ENCODE results near the gene MTHFSD.

MTHFSD gene

DNA sequence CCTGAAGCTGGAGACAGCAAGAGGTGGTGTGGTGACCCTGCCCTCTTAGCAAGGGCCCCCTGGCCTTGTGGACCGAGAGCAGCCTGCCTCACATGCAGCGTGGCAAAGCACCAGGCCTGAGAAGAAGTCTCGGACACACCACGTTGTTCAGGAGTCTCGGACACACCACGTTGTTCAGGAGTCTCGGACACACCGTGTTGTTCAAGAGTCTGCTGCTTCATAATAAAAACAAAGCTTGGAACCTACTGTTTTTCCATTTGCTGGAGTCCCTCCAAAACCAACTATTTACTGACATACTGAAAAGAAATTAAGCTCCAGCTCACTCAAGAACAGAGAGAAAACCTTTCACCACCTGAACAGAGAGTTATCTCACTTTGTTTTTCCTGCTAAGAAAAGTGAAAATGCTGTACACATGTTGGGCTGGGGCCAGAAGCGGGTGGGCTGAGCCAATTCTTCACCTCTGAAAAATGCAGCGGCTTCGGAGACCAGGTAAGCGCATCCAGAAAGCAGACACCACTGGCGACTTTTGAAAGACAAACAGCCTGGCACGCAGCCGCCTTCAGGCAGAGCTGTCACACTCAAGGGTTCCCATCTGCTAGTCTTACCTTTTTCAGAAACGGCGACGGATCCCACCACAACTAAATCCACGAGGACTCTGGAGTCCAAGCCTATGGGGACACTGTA, 8.9 kb downstream of the MTHFSD start:
- TF ChIP-seq CREB1 (IDR thresholded peaks at IDR 0.05; ENCODE audit: low read depth) (no peak), TCF12 (IDR thresholded peaks at IDR 0.05; ENCODE audit: low read depth) (no peak), TAF1 (IDR thresholded peaks at IDR 0.05; ENCODE audit: low read depth) (no peak), TEAD4 (IDR thresholded peaks at IDR 0.05) (no peak), YY1 (IDR thresholded peaks at IDR 0.05; ENCODE audit: low read depth) (no peak), NFIC (IDR thresholded peaks at IDR 0.05) (no peak), EP300 (IDR thresholded peaks at IDR 0.05; ENCODE audit: borderline replicate concordance) (no peak), ZBTB7A (IDR thresholded peaks at IDR 0.05; ENCODE audit: low read depth) (no peak), CEBPB (IDR thresholded peaks at IDR 0.05) (no peak)
- TF ChIP-seq, protein P1, sequence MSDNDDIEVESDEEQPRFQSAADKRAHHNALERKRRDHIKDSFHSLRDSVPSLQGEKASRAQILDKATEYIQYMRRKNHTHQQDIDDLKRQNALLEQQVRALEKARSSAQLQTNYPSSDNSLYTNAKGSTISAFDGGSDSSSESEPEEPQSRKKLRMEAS (IDR thresholded peaks at IDR 0.05): no peak
- TF ChIP-seq, protein P2, sequence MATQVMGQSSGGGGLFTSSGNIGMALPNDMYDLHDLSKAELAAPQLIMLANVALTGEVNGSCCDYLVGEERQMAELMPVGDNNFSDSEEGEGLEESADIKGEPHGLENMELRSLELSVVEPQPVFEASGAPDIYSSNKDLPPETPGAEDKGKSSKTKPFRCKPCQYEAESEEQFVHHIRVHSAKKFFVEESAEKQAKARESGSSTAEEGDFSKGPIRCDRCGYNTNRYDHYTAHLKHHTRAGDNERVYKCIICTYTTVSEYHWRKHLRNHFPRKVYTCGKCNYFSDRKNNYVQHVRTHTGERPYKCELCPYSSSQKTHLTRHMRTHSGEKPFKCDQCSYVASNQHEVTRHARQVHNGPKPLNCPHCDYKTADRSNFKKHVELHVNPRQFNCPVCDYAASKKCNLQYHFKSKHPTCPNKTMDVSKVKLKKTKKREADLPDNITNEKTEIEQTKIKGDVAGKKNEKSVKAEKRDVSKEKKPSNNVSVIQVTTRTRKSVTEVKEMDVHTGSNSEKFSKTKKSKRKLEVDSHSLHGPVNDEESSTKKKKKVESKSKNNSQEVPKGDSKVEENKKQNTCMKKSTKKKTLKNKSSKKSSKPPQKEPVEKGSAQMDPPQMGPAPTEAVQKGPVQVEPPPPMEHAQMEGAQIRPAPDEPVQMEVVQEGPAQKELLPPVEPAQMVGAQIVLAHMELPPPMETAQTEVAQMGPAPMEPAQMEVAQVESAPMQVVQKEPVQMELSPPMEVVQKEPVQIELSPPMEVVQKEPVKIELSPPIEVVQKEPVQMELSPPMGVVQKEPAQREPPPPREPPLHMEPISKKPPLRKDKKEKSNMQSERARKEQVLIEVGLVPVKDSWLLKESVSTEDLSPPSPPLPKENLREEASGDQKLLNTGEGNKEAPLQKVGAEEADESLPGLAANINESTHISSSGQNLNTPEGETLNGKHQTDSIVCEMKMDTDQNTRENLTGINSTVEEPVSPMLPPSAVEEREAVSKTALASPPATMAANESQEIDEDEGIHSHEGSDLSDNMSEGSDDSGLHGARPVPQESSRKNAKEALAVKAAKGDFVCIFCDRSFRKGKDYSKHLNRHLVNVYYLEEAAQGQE (IDR thresholded peaks at IDR 0.05; ENCODE audit: low read depth): no peak
- TF ChIP-seq, protein P3, sequence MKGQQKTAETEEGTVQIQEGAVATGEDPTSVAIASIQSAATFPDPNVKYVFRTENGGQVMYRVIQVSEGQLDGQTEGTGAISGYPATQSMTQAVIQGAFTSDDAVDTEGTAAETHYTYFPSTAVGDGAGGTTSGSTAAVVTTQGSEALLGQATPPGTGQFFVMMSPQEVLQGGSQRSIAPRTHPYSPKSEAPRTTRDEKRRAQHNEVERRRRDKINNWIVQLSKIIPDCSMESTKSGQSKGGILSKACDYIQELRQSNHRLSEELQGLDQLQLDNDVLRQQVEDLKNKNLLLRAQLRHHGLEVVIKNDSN (IDR thresholded peaks at IDR 0.05): no peak

DNA sequence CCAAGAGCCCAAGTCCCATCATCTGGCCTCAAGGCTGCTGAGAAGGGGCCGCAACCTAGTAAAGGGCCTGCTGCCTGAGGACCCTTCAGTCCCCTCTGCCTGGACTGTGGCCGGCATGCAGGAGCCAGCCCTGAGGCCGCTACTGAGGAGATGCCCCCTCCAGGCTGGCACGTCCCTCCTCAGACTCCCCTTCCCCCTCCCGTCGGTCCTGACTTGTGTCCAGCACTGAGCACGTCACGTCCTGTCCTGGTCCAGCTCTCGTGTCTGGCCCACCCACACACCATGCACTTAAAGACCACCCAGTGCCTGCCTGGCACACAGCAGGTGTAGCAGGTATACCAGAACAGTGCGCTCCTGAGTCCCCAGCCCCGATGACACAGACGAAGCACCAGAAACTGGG, 9.6 kb downstream of the MTHFSD start:
- TF ChIP-seq TCF12 (IDR thresholded peaks at IDR 0.05; ENCODE audit: low read depth) (no peak), TAF1 (IDR thresholded peaks at IDR 0.05; ENCODE audit: low read depth) (no peak)

DNA sequence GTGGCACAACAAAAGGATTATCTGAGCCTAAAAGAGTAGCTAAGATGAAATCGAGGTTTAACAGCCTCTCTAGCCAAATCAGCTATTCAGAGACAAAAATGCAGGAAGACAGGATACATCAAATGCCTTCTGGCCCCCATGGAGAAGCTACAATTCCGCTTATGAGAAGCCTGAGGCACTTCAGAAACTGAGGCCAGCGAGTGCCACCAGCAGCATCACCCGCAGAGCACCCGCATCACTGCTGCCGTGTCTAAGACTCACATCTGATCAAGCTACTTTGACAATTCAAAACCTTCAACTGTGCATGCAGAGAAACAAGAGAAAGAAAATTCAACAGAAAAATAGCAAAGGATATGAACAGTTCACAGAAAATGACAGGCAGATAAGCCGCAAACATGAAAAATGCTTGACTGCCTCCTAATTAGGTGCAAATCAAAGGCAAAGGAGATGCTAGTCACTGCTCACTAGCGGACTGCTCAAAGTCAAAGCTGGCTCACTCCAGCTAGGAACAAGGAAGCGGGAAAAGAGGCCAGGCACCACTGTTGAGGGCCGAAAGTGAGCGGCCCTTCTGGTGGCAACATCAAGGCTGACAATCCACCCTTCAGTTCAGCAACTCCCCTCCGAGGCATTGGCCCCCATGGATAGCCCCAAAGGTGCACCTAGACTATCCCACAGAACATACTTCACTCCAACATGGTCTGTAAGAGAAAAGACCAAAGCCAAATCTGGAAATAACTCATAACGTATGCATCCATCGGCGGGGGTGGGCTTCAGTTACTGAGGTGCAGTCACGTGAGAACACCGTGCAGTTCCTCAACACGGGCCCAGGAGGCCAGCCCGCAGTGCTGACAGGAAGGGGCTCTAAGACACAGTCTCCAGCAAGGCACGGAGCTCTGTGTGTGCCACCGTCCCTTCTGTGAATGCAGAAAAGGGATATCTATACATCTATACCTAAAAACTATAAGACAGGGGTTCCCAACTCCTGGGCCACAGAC, 12.0 kb downstream of the MTHFSD start:
- TF ChIP-seq YY1 (IDR thresholded peaks at IDR 0.05; ENCODE audit: low read depth) (no peak), RAD21 (IDR thresholded peaks at IDR 0.05; ENCODE audit: low read depth) (no peak), NFIC (IDR thresholded peaks at IDR 0.05) (no peak), TEAD4 (IDR thresholded peaks at IDR 0.05) (no peak), CREB1 (IDR thresholded peaks at IDR 0.05; ENCODE audit: low read depth) (no peak), CEBPB (IDR thresholded peaks at IDR 0.05) (no peak), TCF12 (IDR thresholded peaks at IDR 0.05; ENCODE audit: low read depth) (no peak), FOXM1 (IDR thresholded peaks at IDR 0.05; ENCODE audit: borderline replicate concordance, low read depth) (no peak), EP300 (IDR thresholded peaks at IDR 0.05; ENCODE audit: borderline replicate concordance) (no peak), TAF1 (IDR thresholded peaks at IDR 0.05; ENCODE audit: low read depth) (no peak), ZBTB7A (IDR thresholded peaks at IDR 0.05; ENCODE audit: low read depth) (no peak), EGR1 (IDR thresholded peaks at IDR 0.05) (no peak)
- TF ChIP-seq, protein P3 (IDR thresholded peaks at IDR 0.05): no peak
- TF ChIP-seq, protein P1 (IDR thresholded peaks at IDR 0.05): no peak
- TF ChIP-seq, protein P2 (IDR thresholded peaks at IDR 0.05; ENCODE audit: low read depth): no peak

DNA sequence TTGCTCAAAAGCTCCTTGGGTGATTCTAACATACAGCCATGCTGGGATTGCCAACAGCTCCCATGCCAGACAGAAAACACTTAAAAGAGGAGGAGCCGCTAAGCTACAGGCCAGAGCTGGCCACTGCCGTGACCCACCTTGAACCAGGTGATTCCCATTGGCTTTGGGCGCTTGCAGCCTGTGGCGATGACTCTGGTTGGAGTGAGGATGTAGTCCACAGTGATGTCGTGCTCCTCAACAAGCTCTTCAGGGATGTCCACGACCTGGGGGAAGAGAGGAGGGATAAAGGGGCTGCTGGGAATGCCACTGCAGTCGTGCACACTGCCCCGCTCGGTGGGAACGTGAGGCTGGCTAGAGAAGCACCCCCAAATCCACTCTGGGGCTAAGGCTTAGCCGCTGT, 13.5 kb downstream of the MTHFSD start:
- TF ChIP-seq, protein P1 (IDR thresholded peaks at IDR 0.05): no peak
- TF ChIP-seq RAD21 (IDR thresholded peaks at IDR 0.05; ENCODE audit: low read depth) (no peak), FOXM1 (IDR thresholded peaks at IDR 0.05; ENCODE audit: borderline replicate concordance, low read depth) (no peak)

DNA sequence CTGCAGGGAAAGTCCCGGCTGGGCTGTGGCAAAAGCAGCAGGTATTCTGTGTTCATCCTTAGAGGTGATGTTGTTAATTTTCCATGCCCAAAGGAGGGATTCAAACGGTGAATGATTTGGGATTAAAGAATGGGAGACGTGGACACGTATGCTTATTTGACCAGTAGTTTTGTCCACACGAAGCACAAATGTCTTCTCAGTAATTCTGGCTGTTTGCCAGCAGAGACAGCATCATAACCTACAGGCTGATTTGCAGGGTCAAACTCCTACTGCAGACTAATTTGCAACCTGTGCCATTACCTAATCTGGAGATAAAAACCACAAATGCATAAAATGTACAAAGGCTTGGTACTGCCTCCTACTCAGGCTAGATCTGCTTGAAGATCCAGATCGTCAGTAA, 14.1 kb downstream of the MTHFSD start:
- TF ChIP-seq CREB1 (IDR thresholded peaks at IDR 0.05; ENCODE audit: low read depth) (no peak), EP300 (IDR thresholded peaks at IDR 0.05; ENCODE audit: borderline replicate concordance) (no peak), NFIC (IDR thresholded peaks at IDR 0.05) (no peak), TEAD4 (IDR thresholded peaks at IDR 0.05) (no peak), ZBTB7A (IDR thresholded peaks at IDR 0.05; ENCODE audit: low read depth) (no peak), CEBPB (IDR thresholded peaks at IDR 0.05) (no peak), YY1 (IDR thresholded peaks at IDR 0.05; ENCODE audit: low read depth) (no peak), FOXM1 (IDR thresholded peaks at IDR 0.05; ENCODE audit: borderline replicate concordance, low read depth) (no peak), EGR1 (IDR thresholded peaks at IDR 0.05) (no peak)
- TF ChIP-seq, protein P2 (IDR thresholded peaks at IDR 0.05; ENCODE audit: low read depth): no peak

Measured in Ishikawa (cell line).